ENCODE measurements around the gene NEXN.

DNA sequence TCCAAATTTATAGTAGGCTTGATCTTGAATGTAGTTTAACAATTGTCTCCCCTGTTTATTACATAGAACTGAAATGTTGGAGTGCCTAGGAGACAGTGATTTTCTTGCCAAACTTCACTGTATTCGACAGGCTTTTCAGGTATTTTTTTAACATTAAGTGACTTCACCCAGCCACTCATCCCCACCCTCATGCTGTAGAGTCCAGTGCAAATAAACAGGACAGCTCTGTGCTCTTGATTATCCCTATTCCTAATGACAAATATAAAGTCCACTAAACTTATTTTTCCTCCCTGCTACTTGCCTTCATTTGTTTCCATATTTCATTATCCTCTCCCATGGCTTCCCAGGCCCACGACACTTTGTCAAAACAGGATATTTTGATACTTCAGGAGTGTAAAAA is 29.2 kb upstream of the NEXN start:
- TF ChIP-seq, protein P1, sequence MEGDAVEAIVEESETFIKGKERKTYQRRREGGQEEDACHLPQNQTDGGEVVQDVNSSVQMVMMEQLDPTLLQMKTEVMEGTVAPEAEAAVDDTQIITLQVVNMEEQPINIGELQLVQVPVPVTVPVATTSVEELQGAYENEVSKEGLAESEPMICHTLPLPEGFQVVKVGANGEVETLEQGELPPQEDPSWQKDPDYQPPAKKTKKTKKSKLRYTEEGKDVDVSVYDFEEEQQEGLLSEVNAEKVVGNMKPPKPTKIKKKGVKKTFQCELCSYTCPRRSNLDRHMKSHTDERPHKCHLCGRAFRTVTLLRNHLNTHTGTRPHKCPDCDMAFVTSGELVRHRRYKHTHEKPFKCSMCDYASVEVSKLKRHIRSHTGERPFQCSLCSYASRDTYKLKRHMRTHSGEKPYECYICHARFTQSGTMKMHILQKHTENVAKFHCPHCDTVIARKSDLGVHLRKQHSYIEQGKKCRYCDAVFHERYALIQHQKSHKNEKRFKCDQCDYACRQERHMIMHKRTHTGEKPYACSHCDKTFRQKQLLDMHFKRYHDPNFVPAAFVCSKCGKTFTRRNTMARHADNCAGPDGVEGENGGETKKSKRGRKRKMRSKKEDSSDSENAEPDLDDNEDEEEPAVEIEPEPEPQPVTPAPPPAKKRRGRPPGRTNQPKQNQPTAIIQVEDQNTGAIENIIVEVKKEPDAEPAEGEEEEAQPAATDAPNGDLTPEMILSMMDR (conservative IDR thresholded peaks at IDR 0.05 in 1 of 2, IDR thresholded peaks at IDR 0.05 in 1 of 2; ENCODE audit: extremely low read depth in 1 of 2, insufficient read depth in 1 of 2, low read depth in 1 of 2, low read length in 2 of 2) = no peak
- TF ChIP-seq EZH2 (IDR thresholded peaks at IDR 0.05; ENCODE audit: borderline replicate concordance, low read length) = no peak

All from mammary epithelial cell (primary cell).